Endothelial cell of umbilical vein (primary cell): ENCODE data around the gene KCTD11. TPM values are rescaled to one million over a fixed set of nuclear protein-coding genes. Genes with fewer than 3 reads are reported as not detected.

Source experiments
- BruUV-seq: library from RNA; stranded (reverse); fragments of 400-500 nt; replicated peaks from 2 replicates; lab custom pipeline; 2021; lab: Mats Ljungman, UMichigan
- CTCF ChIA-PET: fragments of 300-600, 350-600 bp; sonication (Branson Sonifier 250); formaldehyde crosslinking; loops from one replicate; lab custom pipeline; 2021; ENCODE audit warnings: antibody characterized with exemption, inconsistent platforms; lab: Charles Lee
- POLR2A ChIA-PET: fragments of 300-600, 350-600 bp; sonication (Branson Sonifier 250); formaldehyde crosslinking; loops from one replicate; lab custom pipeline; 2021; ENCODE audit warnings: antibody characterized with exemption, inconsistent platforms; lab: Charles Lee
- DNase-seq: peaks from one replicate; pipeline ENCODE4 v3.0.0-alpha.2; 2011; ENCODE audit warnings: low read depth, low spot score
- FAIRE-seq: peaks from 2 replicates; lab custom pipeline; 2011; peaks lifted over from hg19 to GRCh38; lab: Jason Lieb, UNC
- H2AFZ ChIP-seq: 2 replicates; pipeline ENCODE4 v1.6.0; 2012; ENCODE audit warnings: low read depth, low read length, control low read depth, inconsistent platforms
- H3K27ac ChIP-seq: 2 replicates; pipeline ENCODE4 v1.5.1; 2011; ENCODE audit warnings: low read depth, mild to moderate bottlenecking, control low read depth, low read length, moderate library complexity; ENCODE audit not compliant: insufficient read depth
- H3K27me3 ChIP-seq, 2 experiments: 2 replicates each; pipeline versions ENCODE4 v1.6.0 to v1.6.1; 2011; ENCODE audit warnings: low read length in 2 of 2, mixed read lengths in 1 of 2; ENCODE audit not compliant: control insufficient read depth in 2 of 2, insufficient read depth in 2 of 2
- H3K36me3 ChIP-seq, 2 experiments: 2 replicates in 1 of 2; 3 replicates in 1 of 2; pipeline ENCODE4 v1.5.1; 2011; ENCODE audit warnings: low read length in 2 of 2, mild to moderate bottlenecking in 1 of 2, moderate library complexity in 1 of 2; ENCODE audit not compliant: control insufficient read depth in 2 of 2, insufficient read depth in 2 of 2; ENCODE audit errors: extremely low read depth in 1 of 2
- H3K4me1 ChIP-seq: 3 replicates; pipeline ENCODE4 v1.5.1; 2011; ENCODE audit warnings: mild to moderate bottlenecking, low read length; ENCODE audit not compliant: control insufficient read depth, insufficient read depth; ENCODE audit errors: extremely low read depth
- H3K4me2 ChIP-seq: 2 replicates; pipeline ENCODE4 v1.6.1; 2011; ENCODE audit warnings: low read length, control low read depth, mixed read lengths; ENCODE audit not compliant: insufficient read depth
- H3K4me3 ChIP-seq, 3 experiments: fragments of 200-600 bp in 1 of 3; sonication (generic), shearing (Covaris generic) in 1 of 3; replicated peaks in 1 of 3; 2 replicates each; pipeline ENCODE4 v1.5.1; 2011 to 2016; ENCODE audit warnings: control low read depth in 3 of 3, low read length in 3 of 3, mild to moderate bottlenecking in 2 of 3, inconsistent platforms in 1 of 3, low read depth in 1 of 3, moderate library complexity in 1 of 3; ENCODE audit not compliant: insufficient read depth in 1 of 3
- H3K79me2 ChIP-seq: 2 replicates; pipeline ENCODE4 v1.6.0; 2012; ENCODE audit warnings: low read length, inconsistent platforms; ENCODE audit not compliant: control insufficient read depth, insufficient read depth
- H3K9ac ChIP-seq: replicated peaks from 2 replicates; pipeline ENCODE3; 2011; ENCODE audit warnings: low read length, control low read depth; ENCODE audit not compliant: insufficient read depth; ENCODE audit errors: extremely low read depth
- H3K9me1 ChIP-seq: replicated peaks from 3 replicates; pipeline ENCODE4 v1.6.0; 2011; ENCODE audit warnings: mild to moderate bottlenecking, low read length; ENCODE audit not compliant: control insufficient read depth, insufficient read depth; ENCODE audit errors: extremely low read depth
- H3K9me3 ChIP-seq: replicated peaks from 2 replicates; pipeline ENCODE4 v1.5.1; 2012; ENCODE audit warnings: low read length, inconsistent platforms; ENCODE audit not compliant: control insufficient read depth, insufficient read depth
- H4K20me1 ChIP-seq: replicated peaks from 2 replicates; pipeline ENCODE3; 2011; ENCODE audit warnings: mild to moderate bottlenecking, low read length; ENCODE audit not compliant: control insufficient read depth, insufficient read depth; ENCODE audit errors: extremely low read depth
- CTCF ChIP-seq, 2 donors: IDR thresholded peaks; 1 replicate in 1 of 2; 2 replicates in 1 of 2; pipeline ENCODE4 v1.5.1; 2011; ENCODE audit warnings: low read length in 2 of 2, mild to moderate bottlenecking in 2 of 2, moderate library complexity in 2 of 2, control low read depth in 1 of 2, inconsistent platforms in 1 of 2, low read depth in 1 of 2; ENCODE audit not compliant: insufficient read depth in 1 of 2; ENCODE audit errors: extremely low read depth in 1 of 2
- EZH2 ChIP-seq: IDR thresholded peaks from 2 replicates; pipeline ENCODE4 v1.6.1; 2012; ENCODE audit warnings: borderline replicate concordance, low read depth, mild to moderate bottlenecking, moderate library complexity, low read length, inconsistent platforms; ENCODE audit not compliant: severe bottlenecking
- FOS ChIP-seq: IDR thresholded peaks from 2 replicates; pipeline ENCODE4 v1.6.1; 2011; ENCODE audit warnings: mild to moderate bottlenecking, low read length, moderate library complexity, borderline replicate concordance; ENCODE audit not compliant: insufficient read depth
- GATA2 ChIP-seq: IDR thresholded peaks from 2 replicates; pipeline ENCODE4 v1.7.0; 2011; ENCODE audit warnings: low read depth, mild to moderate bottlenecking, moderate library complexity, mixed read lengths, low read length; ENCODE audit not compliant: insufficient read length, insufficient read depth
- JUN ChIP-seq: IDR thresholded peaks from 2 replicates; pipeline ENCODE4 v1.6.1; 2011; ENCODE audit warnings: borderline replicate concordance, low read depth; ENCODE audit not compliant: insufficient read length, insufficient read depth
- MYC ChIP-seq: IDR thresholded peaks from one replicate; pipeline ENCODE4 v1.6.1; 2011; ENCODE audit warnings: mild to moderate bottlenecking, low read depth, low read length
- POLR2A ChIP-seq: IDR thresholded peaks from 2 replicates; pipeline ENCODE4 v1.6.1; 2012; ENCODE audit warnings: low read depth, mild to moderate bottlenecking, control low read depth, low read length
- POLR2AphosphoS5 ChIP-seq: IDR thresholded peaks from 2 replicates; pipeline ENCODE4 v1.6.1; 2012; ENCODE audit warnings: low read depth, mild to moderate bottlenecking, control low read depth, low read length, moderate library complexity; ENCODE audit not compliant: insufficient read depth
- dilution Hi-C: fragments of 300-500 bp; cut with MboI; formaldehyde crosslinking; loops from one replicate; pipeline ENCODE4 v1.15.0; 2019; ENCODE audit warnings: low sequenced_read_pairs; ENCODE audit not compliant: extremely low pct_ligation_motif_present
- intact Hi-C: fragments of 100-400 bp; cut with micrococcal nuclease; formaldehyde crosslinking; loops from one replicate; pipeline ENCODE4 v1.10.0; 2022
- polyA plus RNA-seq, 4 experiments: library from polyadenylated mRNA; depleted of rRNA in 3 of 4; stranded (reverse) in 3 of 4; unstranded in 1 of 4; fragments of >200 nt; gene quantifications; 2 replicates each; pipeline versions ENCODE4 v1.2.1 to v1.2.3, GENCODE V29; 2011 to 2012; ENCODE audit warnings: missing spikeins in 1 of 4
- total RNA-seq: library from RNA; stranded (reverse); gene quantifications from 2 replicates; pipeline ENCODE4 v1.2.3, GENCODE V29; 2021
- TF ChIP-seq, protein P1 (sequence below): IDR thresholded peaks from 2 replicates; pipeline ENCODE4 v1.6.1; 2011; ENCODE audit not compliant: insufficient read depth, insufficient read length

The KCTD11 gene
- total and polyA plus RNA-seq, 2 donors (not counting 3 experiments of a cell fraction or from before 2014, with no cell fraction given): 3.8 to 6.5 TPM

DNA sequence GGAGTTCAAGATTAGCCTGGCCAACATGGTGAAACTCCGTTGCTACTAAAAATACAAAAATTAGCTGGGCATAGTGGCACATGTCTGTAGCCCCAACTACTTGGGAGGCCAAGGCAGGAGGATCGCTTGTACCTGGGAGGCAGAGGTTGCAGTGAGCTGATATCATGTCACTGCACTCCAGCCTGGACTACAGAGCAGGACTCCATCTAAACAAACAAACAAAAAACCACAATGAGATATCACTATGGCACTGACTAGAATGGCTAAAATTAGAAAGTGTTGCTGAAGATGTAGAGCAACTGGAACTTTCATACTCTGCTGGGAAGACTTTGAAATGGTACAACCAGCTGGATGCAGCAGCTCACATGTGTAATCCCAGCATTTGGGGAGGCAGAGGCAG is 22.4 kb downstream of the KCTD11 start:
- H3K4me1 ChIP-seq: no peaks in the 10 kb centered on the region
- no peak overlapping the region for H2AFZ ChIP-seq
- no TSS peak for BruUV-seq
- no peaks in the 10 kb centered on the region for H3K9me1 ChIP-seq
- intact Hi-C loops (no loop called here), dilution Hi-C loops (no loop called here)
- peaks cover 2 to 4% of the 10 kb centered on the region in 2 experiments for H3K27me3 ChIP-seq
- H3K79me2 ChIP-seq: no peaks in the 10 kb centered on the region
- no peaks in the 10 kb centered on the region for H3K36me3 ChIP-seq
- no peaks in the 10 kb centered on the region for H4K20me1 ChIP-seq
- no peak overlapping the region for H3K4me3 ChIP-seq
- FAIRE-seq (no peak), DNase-seq (no peak)
- ChIA-PET POLR2A (interaction anchor here (0.6 kb wide), 1 partner anchor 37 kb away, joined by 3 read pairs; no protein-coding TSS in a partner anchor), CTCF (interaction anchor here (1.5 to 1.6 kb wide), 2 partner anchors 18 to 24 kb away, joined by 4 to 8 read pairs; no protein-coding TSS in a partner anchor)
- no peak overlapping the region for H3K4me2 ChIP-seq
- no peak overlapping the region for H3K9ac ChIP-seq
- no peaks in the 10 kb centered on the region for H3K9me3 ChIP-seq
- TF ChIP-seq CTCF (IDR thresholded peaks at IDR 0.05; ENCODE audit: extremely low read depth in 1 of 2, insufficient read depth in 1 of 2, low read depth in 1 of 2, low read length in 2 of 2): no peak
- TF ChIP-seq FOS: no peak
- no peak for TF ChIP-seq GATA2
- no peak for TF ChIP-seq JUN
- no peak for TF ChIP-seq POLR2AphosphoS5
- no peak for TF ChIP-seq POLR2A
- no peak for TF ChIP-seq MYC
- TF ChIP-seq, protein P1, sequence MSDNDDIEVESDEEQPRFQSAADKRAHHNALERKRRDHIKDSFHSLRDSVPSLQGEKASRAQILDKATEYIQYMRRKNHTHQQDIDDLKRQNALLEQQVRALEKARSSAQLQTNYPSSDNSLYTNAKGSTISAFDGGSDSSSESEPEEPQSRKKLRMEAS: no peak
- TF ChIP-seq EZH2: no peak
- H3K27ac ChIP-seq: no peak overlapping the region
